ENCODE measurements around the gene CRADD.

The CRADD gene

DNA sequence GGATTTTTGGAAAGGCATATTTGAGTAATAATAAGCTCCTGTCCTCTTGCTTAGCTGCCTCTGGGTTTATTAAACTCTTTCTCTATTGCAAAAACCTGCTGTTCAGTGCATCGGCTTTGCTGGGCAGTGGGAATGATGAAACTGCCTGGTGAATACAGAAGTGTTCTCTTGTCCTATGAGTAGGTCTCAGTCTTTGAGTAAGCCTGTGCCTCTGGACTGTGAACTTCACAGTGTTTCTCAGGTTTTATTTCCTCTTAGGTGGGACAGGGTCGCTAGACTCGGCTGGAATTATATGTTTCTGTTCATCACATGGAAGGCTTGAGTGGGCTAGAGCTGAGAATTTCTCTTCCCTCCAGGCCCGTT lies 46.4 kb downstream of the CRADD start:
- H3K36me3 Mint-ChIP-seq = peaks cover 8% of the 10 kb centered on the region
- H3K4me3 Mint-ChIP-seq = no peak overlapping the region
- peaks cover 12% of the 10 kb centered on the region for H3K9me3 Mint-ChIP-seq
- CTCF ChIA-PET = no interaction called here
- H3K4me1 Mint-ChIP-seq = peaks cover 2% of the 10 kb centered on the region
- no peak for DNase-seq
- H3K27ac Mint-ChIP-seq = no peak overlapping the region
- H3K27me3 Mint-ChIP-seq = no peaks in the 10 kb centered on the region

DNA sequence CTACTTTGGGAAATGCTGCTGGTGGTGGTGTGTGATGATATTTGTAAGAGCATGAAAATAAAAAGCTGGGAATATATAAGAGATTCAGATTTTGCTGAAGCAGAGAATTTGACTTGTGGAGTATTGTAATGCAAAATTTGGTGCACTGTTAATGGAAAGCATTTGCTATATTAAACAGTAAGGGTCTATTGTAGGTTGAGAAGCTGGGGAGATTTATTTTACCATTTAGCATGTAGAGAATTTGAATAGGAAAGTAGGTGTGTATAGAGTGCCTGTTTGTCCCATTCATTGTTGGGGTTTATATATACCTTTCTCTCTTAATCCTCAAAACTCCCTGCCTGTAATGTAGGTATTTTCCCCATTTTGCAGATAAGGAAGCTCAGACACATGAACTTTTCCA lies 48.4 kb downstream of the CRADD start:
- no peak for DNase-seq
- Mint-ChIP-seq H3K27ac (no peak overlapping the region), H3K4me1 (peaks cover 6% of the 10 kb centered on the region), H3K27me3 (no peaks in the 10 kb centered on the region), H3K9me3 (peaks cover 9% of the 10 kb centered on the region), H3K36me3 (peaks cover 6% of the 10 kb centered on the region), H3K4me3 (no peak overlapping the region)
- CTCF ChIA-PET = no interaction called here

DNA sequence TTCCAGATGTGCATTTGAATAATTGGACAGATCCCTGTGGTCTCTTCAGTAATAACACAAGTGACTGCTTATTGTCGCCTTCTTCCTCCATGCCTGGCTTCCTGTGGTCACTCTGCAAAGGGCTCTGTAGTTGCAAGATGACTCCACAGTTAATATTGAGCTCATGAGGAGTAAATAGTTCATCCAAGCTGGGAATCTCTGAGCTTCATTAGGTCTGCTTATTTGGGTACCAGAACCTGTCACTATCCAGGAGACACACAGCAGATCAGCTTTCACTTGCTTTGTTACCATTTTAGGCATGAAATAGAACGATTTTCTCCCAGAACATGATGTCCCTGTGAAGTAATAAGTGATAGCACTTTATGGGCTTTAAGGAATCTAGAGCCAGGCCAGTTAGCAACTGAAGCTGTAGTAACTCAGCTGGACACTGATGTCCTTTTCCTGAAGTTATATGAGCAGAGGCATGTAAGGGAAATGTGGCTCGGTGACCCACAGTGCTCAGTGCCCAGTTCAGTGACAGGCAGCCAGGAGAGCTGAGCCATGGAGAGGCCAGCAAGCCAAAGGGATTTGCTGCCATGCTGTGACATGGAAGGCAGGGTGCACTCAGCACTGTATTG lies 50.1 kb downstream of the CRADD start:
- no peak for DNase-seq
- H3K36me3 Mint-ChIP-seq = peaks cover 2% of the 10 kb centered on the region
- peaks cover 4% of the 10 kb centered on the region for H3K9me3 Mint-ChIP-seq
- no peak overlapping the region for H3K4me3 Mint-ChIP-seq
- H3K27ac Mint-ChIP-seq = no peak overlapping the region
- peaks cover 6% of the 10 kb centered on the region for H3K4me1 Mint-ChIP-seq
- CTCF ChIA-PET = interaction anchor here (1.1 kb wide), 1 partner anchor 15 kb away, joined by 3 read pairs; no protein-coding TSS in a partner anchor
- H3K27me3 Mint-ChIP-seq = no peaks in the 10 kb centered on the region

DNA sequence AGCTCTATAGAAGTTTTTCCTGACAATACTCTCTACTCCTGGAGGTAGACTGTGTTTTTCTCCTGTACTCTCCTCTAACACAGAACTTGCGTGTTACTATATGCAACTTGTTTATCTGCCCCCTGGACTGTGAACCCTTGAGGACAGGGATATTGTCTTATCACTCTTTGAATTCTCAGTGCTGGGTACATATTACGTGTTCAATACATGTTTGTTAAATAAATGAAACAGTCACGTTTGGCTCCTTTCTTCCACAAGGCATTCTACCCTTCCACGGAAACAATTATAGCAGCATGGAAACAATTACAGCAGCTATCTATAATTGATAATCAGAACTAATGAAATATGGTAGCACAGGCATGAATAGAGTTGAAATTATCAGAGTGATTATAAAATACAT lies 50.7 kb downstream of the CRADD start:
- CTCF ChIA-PET = no interaction called here
- Mint-ChIP-seq H3K27ac (no peak overlapping the region), H3K4me1 (peaks cover 4% of the 10 kb centered on the region)

DNA sequence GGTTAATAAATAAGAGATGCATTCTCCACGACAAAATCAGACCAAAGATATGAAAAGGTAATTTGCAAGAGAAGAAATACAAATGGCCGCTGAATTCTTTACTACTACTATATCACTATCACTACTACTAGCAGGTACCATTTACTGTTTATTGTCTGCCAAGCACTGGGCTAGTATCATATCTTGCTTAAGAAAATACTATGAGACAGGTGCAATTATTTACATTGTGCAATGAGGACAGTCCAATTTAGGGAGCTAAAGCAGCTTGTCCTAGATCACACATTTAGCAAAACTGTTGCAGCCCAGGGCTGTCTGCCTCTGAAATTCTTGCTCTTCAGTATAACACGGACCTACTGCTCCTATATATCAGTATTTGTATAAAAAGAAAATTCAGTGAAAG lies 52.8 kb downstream of the CRADD start:
- Mint-ChIP-seq H3K27ac (no peak overlapping the region), H3K9me3 (peaks cover 3% of the 10 kb centered on the region), H3K27me3 (no peaks in the 10 kb centered on the region), H3K4me1 (peaks cover 9% of the 10 kb centered on the region), H3K36me3 (peaks cover 5% of the 10 kb centered on the region), H3K4me3 (no peak overlapping the region)
- CTCF ChIA-PET = no interaction called here
- DNase-seq = no peak

More for the DNA sequence above, 50.7 kb downstream of the CRADD start:
- Mint-ChIP-seq H3K9me3 (no peaks in the 10 kb centered on the region), H3K27me3 (no peaks in the 10 kb centered on the region), H3K4me3 (no peak overlapping the region), H3K36me3 (no peaks in the 10 kb centered on the region)
- no peak for DNase-seq

DNA sequence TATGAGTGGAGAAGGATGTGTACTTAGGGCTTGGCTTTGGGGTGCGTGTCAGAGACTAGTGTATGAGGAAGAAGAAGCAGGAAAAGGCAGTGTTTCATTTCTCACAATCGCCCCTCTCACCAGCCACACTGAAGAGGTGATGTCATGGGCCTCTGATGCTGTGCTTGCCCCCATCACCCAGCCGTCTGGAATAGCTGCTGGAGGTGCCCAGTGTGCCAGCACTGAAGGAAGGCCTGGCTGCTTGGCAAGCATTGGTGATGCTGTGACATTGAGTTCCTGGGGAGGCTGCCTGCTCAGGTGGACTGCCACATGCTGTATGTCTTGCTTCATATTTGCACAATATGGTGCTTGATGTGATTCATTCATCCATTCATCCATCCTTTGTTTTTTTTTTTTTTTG lies 56.2 kb downstream of the CRADD start:
- no peak for DNase-seq
- no peak overlapping the region for H3K27ac Mint-ChIP-seq
- CTCF ChIA-PET = interaction anchor here (1.3 to 1.5 kb wide), 2 partner anchors 8 to 368 kb away, joined by 5 read pairs; no protein-coding TSS in a partner anchor

DNA sequence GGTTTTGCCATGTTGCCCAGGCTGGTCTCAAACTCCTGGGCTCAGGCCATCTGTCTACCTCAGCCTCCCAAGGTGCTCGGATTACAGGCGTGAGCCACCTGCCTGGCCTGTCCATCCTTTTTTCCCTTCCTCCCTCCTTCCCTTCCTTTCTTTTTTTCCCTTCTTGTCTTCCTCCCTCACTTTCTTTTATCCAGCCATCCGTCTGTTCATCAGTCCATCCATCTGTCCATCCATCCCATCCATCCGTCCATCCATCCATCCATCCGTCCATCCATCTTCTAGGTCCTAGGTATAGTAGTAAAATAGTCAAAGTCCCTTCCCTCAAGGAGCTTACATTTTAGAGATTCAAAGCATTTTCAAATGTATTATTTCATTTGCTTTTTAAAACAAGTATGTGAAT lies 56.8 kb downstream of the CRADD start:
- H3K27me3 Mint-ChIP-seq = peaks cover 10% of the 10 kb centered on the region
- peaks cover 22% of the 10 kb centered on the region for H3K4me1 Mint-ChIP-seq
- no peak overlapping the region for H3K27ac Mint-ChIP-seq
- DNase-seq = no peak
- peaks cover 5% of the 10 kb centered on the region for H3K36me3 Mint-ChIP-seq
- H3K4me3 Mint-ChIP-seq = no peak overlapping the region
- CTCF ChIA-PET = interaction anchor here (1.3 kb wide), 1 partner anchor 368 kb away, joined by 5 read pairs; no protein-coding TSS in a partner anchor
- peaks cover 3% of the 10 kb centered on the region for H3K9me3 Mint-ChIP-seq

More for the DNA sequence above, 56.2 kb downstream of the CRADD start:
- Mint-ChIP-seq H3K4me3 (no peak overlapping the region), H3K9me3 (peaks cover 3% of the 10 kb centered on the region), H3K36me3 (peaks cover 5% of the 10 kb centered on the region), H3K27me3 (peaks cover 5% of the 10 kb centered on the region), H3K4me1 (peaks cover 20% of the 10 kb centered on the region)

DNA sequence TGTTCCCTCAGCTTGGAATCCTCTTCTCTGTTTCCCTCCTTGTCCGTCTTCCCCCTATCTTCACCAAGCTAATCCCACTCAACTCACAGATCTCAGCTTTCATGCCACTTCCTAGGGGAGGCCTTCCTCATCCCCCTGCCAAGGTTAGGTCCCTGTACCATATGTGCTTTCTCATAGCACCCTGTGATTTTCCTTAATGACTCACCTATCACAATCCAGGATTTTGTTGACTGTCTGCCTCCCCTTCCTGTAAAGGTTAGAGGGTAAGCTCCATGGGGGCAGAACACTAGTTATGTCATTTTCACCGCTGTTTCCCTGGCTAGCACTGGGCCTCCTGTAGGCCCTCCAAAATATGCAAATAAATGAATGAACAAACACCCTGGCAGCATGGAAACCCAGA lies 57.6 kb downstream of the CRADD start:
- H3K4me1 Mint-ChIP-seq = peaks cover 25% of the 10 kb centered on the region
- DNase-seq = no peak
- peaks cover 5% of the 10 kb centered on the region for H3K36me3 Mint-ChIP-seq
- no peak overlapping the region for H3K27ac Mint-ChIP-seq
- peaks cover 10% of the 10 kb centered on the region for H3K27me3 Mint-ChIP-seq
- no peak overlapping the region for H3K4me3 Mint-ChIP-seq
- CTCF ChIA-PET = no interaction called here
- H3K9me3 Mint-ChIP-seq = peaks cover 3% of the 10 kb centered on the region

DNA sequence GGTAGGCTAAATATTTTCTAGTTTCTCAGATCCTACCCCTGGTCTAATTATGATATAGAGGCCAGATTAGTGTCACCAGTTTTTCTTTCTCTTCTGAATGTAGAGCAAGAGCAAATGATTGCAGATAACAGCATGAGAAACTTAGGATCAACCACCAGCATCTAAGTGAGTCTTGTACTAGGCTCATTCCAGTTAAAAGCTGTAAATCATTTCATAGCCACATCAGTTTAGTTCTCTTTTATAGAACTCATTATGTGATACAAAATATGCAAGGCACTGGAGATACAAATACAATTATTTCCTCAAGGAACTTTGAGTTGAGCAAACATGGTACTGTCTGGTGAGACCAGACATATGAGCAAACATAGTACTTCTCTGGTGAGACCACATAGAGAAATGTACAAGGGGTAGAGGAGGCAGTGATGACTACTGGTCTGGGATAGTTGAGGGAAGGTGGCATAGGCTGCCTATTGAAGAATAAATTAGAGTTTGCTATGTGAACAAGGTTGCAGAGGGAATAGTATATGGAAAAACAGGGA lies 59.5 kb downstream of the CRADD start:
- H3K36me3 Mint-ChIP-seq = peaks cover 5% of the 10 kb centered on the region
- DNase-seq = no peak
- no peak overlapping the region for H3K27ac Mint-ChIP-seq
- H3K9me3 Mint-ChIP-seq = peaks cover 3% of the 10 kb centered on the region
- CTCF ChIA-PET = interaction anchor here (1.0 to 1.3 kb wide), 2 partner anchors 29 to 338 kb away, joined by 3 to 4 read pairs; no protein-coding TSS in a partner anchor
- peaks cover 38% of the 10 kb centered on the region for H3K4me1 Mint-ChIP-seq
- H3K27me3 Mint-ChIP-seq = peaks cover 10% of the 10 kb centered on the region
- H3K4me3 Mint-ChIP-seq = no peak overlapping the region

DNA sequence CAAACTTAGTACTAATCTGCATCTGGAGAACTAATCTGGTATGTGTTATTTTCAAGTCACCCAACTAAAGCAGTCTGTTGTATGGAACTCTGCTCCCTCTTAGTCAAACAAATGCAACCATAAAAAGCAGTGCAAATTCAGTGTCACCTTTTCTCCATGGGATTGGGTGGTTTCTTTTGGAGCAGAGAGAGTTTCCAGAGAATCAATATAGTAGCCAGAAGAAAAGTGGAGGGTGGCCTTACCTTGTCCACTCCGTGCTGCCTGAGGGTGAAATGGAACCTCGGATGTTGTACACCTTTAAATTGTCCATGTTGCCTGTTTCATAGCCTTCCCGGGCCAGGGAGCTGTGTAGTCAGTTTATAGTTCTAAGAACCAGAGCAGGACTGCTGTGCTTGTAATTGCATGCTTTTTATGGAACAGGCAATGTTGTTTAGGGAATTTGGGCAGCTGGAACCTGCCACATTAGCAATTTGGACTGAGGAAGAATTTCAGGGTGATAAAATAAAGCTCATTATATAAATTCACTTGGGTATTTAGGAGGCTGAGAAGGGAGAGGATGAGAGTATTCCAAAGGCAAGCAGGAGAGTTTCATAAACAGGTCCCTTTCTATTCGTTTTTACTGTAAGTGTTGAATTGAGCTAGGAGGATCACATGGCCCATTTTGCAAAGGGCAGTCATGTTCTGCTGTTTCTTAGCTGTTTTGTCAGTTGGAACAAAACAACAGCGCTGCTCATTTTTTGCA lies 60.5 kb downstream of the CRADD start:
- Mint-ChIP-seq H3K27ac (no peak overlapping the region), H3K9me3 (peaks cover 3% of the 10 kb centered on the region), H3K36me3 (peaks cover 5% of the 10 kb centered on the region), H3K4me3 (no peak overlapping the region), H3K27me3 (peaks cover 10% of the 10 kb centered on the region), H3K4me1 (peaks cover 44% of the 10 kb centered on the region)
- CTCF ChIA-PET = interaction anchor here (1.0 kb wide), 1 partner anchor 338 kb away, joined by 4 read pairs; no protein-coding TSS in a partner anchor
- no peak for DNase-seq

DNA sequence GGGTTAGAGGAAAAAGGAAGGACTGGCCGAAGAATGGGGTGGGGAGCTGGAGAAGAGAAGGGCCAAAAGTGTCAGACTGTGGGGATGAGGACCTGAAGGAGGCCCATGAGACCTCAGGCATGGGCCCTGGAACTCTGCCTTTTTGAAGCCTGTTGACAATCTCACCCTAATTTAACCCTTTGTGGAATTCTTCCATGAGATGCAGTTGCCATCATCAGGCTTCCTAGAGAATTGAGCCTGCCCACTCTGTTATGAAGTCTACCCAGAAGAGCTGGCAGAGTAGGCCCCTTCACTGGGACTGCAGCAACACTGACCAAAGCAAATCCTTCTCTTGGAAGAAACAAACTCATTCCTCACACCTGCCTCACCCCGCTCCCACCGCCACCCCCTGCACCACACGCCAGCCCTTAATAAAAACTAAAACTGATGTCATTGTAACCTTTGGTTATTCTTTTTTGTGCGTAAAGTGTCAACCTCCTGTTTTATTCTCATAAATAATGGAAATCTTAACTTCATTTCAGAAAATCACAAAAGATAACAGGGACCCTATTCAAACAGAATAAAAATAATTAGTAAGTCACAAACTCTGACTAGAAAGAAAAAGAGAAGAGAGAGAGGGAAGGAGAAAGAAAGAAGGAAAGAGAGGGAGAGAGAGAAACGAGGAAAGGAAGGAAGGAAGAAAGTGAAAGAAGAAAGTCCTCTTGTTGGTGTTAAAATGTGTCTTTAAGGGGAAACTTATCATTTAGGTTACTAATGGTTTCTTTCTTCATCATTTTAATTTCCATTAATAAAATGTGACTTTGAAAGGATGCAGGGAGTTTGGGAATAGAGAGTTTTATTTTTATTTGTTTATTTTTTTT lies 61.3 kb downstream of the CRADD start:
- CTCF ChIA-PET = no interaction called here
- DNase-seq = no peak
- H3K27me3 Mint-ChIP-seq = peaks cover 10% of the 10 kb centered on the region
- H3K36me3 Mint-ChIP-seq = peaks cover 5% of the 10 kb centered on the region
- peaks cover 3% of the 10 kb centered on the region for H3K9me3 Mint-ChIP-seq
- H3K4me3 Mint-ChIP-seq = no peak overlapping the region
- H3K4me1 Mint-ChIP-seq = peaks cover 49% of the 10 kb centered on the region
- peak overlapping the region; percentile 19 for H3K27ac Mint-ChIP-seq

DNA sequence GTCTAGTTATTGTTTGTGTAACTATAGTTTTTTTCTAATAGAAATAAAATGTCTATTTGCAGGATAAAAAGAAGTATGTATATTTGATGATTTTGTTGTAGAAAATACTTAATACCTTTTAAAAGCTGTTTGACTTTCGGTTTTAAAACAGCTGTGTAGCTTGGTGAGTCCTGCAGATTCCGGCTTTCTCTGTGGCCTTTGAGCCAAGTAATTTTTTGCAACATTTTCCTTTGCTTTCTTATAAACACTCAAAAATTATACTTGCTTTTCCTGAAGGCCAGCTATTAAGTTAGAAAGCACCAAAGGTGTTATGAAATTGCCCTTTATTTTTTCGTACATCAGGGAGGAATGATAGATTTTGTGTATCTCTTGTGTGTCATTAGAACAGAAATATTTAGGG lies 63.6 kb downstream of the CRADD start:
- CTCF ChIA-PET = interaction anchor here (1.1 to 3.7 kb wide), 6 partner anchors 8 to 362 kb away, joined by 3 to 12 read pairs (median 6); no protein-coding TSS in a partner anchor
- peaks cover 62% of the 10 kb centered on the region for H3K4me1 Mint-ChIP-seq
- peak overlapping the region; percentile 87 for H3K4me3 Mint-ChIP-seq
- H3K36me3 Mint-ChIP-seq = no peaks in the 10 kb centered on the region
- no peak for DNase-seq
- no peaks in the 10 kb centered on the region for H3K9me3 Mint-ChIP-seq
- H3K27ac Mint-ChIP-seq = peak overlapping the region; percentile 98
- H3K27me3 Mint-ChIP-seq = peaks cover 10% of the 10 kb centered on the region

DNA sequence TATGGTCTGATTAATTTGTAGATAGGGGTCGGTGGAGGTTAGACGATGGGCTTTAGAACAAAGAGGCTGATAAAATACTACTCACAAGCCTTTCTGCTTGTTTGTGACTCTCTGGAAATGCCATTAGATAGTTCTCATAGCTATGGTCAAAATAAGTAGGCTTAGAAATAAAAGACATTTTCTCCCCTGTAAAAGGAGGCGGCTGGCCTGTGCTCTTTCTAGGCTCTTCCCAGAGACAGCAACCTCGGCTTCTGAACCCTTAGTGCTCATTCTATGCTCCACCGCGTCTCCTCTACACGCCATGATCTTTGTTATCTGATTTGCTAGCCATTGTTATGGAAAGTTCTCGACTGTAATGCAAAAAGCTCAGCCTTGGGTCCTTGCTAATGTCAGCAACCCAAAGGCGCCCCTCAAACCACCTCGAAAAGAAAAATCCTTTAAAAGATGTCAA lies 64.5 kb downstream of the CRADD start:
- Mint-ChIP-seq H3K4me1 (peaks cover 66% of the 10 kb centered on the region), H3K4me3 (peak overlapping the region; percentile 87), H3K36me3 (no peaks in the 10 kb centered on the region), H3K9me3 (no peaks in the 10 kb centered on the region), H3K27me3 (peaks cover 10% of the 10 kb centered on the region), H3K27ac (peak overlapping the region; percentile 98)
- DNase-seq = no peak
- CTCF ChIA-PET = interaction anchor here (0.7 to 3.7 kb wide), 14 partner anchors 9 to 793 kb away, joined by 3 to 12 read pairs (median 4); partner anchors contain the start of genes CRADD and SOCS2
